RPMI7951 (cell line): ENCODE measurements around the gene EDRF1. TPM values are rescaled to one million over a fixed set of nuclear protein-coding genes. Genes with fewer than 3 reads are reported as not detected.
"Not testable (repeated sequence)": the region's sequence is repeated elsewhere in the genome, so short reads cannot be mapped to it uniquely, and the experiment has no call there.

Experiments
- DNase-seq: peaks from one replicate; pipeline ENCODE4 v3.0.0-alpha.2; 2012; ENCODE audit warnings: low read depth
- total RNA-seq: library from RNA; depleted of rRNA; stranded (reverse); fragments of >200 nt; shearing (Covaris generic); gene quantifications from 2 replicates; pipeline ENCODE4 v1.2.3, GENCODE V29; 2014; rRNA removed

The EDRF1 gene, protein sequence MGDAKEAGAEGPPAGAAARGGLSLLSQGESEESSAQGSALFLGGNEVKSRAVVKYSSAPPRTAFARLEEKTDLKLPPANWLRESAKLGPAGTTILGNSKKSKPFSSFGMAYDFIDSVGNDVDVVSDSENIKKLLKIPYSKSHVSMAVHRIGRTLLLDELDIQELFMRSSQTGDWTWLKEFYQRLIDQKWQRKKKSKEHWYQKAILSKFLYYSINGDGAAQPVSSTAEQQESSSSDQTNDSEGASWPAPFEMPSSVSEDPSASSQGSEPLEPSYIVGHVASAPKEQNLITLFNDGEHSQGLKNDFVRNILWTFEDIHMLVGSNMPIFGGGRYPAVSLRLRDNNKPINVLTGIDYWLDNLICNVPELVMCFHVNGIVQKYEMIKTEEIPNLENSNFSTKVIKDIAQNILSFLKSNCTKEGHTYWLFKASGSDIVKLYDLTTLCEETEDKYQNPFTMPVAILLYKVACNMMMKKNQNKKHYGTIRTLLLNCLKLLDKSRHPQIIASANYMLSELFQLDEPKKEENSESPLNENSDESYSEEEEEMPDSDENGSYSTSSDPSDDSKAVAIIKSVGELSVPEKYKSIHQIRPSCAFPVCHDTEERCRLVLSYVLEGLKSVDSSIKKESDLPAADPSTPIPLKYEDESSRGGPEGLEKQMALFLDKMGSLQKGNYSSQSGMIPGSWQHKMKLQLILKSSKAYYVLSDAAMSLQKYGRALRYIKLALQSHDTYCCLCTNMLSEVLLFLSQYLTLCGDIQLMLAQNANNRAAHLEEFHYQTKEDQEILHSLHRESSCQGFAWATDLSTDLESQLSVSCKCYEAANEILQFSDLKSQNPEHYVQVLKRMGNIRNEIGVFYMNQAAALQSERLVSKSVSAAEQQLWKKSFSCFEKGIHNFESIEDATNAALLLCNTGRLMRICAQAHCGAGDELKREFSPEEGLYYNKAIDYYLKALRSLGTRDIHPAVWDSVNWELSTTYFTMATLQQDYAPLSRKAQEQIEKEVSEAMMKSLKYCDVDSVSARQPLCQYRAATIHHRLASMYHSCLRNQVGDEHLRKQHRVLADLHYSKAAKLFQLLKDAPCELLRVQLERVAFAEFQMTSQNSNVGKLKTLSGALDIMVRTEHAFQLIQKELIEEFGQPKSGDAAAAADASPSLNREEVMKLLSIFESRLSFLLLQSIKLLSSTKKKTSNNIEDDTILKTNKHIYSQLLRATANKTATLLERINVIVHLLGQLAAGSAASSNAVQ
- total RNA-seq, result 15.9 and 17.9 TPM in 2 replicates

DNA sequence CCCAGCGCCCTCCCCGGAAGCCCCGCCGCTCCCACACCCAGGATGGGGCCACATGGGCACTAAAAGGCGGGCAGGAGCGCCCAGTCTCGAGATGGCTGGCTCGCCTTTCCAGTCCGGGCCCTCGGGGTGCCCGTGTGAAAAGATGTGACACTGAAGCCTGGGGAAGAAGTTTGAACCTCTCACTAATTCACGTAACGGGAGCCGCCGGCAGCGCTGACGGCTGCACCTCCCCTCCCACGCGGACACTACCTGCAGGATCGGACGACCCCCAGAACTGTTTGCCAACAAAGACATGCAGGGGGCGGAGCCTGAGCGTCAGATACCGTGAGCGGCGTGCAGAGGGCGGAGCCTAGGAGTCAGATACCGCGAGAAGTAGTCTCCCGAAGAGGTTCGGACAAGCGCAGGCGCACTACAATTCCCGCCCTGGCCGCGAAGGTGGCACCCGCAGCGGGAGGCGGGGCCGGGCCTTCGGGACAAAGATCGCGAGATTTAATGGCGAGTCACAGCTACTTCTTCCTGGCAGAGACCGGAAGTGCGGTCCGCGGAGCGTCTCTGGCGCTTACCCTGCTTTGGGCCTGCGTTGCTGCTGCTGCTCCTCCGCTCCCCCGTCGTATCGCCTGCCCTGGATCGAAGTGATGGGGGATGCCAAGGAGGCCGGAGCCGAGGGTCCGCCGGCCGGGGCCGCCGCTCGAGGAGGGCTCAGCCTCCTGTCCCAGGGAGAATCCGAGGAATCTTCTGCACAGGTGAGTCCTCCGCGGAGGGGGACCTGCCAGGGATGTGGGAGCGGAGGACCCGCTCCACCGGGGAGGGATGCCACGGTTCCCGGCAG is at the start of gene EDRF1:
Gene EDRF1, plus strand, starts transcription at position 537 of the 829 bp plus-strand sequence. Its CDS starts 99 bp downstream, at position 636.
- DNase-seq, result peak; percentile 96

DNA sequence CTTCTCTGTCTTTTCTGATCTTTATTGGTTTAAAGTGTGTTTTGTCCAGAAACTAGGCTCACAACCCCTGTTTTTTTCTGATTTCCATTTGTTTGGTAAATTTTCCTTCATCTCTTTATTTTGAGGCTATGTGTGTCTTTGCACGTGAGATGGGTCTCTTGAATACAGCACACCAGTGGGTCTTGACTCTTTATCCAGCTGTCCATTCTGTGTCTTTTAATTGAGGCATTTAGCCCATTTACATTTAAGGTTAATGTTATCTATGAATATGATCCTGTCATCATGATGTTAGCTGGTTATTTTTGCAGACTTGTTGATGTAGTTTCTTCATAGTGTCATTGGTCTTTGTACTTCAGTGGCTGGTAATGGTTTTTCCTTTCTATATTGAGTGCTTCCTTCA is 46.6 kb upstream of the EDRF1 start:
- no peak for DNase-seq

- no peak for DNase-seq
Observed at GRCh38 chr10:125679436-125679835, 40.1 kb upstream of the EDRF1 start.

DNA sequence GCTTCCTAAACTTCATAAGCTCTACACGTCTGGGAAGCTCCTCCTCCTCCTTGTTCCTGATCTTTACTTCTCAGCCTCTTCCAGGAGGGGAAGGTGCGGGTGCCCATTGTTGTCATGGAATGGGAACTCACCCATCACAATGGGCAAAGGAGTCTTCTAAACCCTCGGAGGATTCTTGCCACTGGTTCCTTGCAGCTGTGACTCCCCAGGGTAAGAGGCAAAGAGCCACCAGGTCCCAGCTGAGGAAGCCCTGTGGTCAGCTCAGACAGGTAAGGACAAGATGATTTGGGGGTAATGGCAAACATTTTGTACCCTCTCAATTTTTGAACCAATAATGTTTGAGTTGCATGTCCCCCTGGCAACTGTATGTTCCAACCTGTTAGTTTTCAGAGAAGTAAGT is 36.4 kb upstream of the EDRF1 start, which contains the start of gene TEX36:
Gene TEX36, minus strand, starts transcription at position 101 of the 400 bp plus-strand sequence. CDS start 174 bp downstream, outside the sequence.
- no peak for DNase-seq

DNA sequence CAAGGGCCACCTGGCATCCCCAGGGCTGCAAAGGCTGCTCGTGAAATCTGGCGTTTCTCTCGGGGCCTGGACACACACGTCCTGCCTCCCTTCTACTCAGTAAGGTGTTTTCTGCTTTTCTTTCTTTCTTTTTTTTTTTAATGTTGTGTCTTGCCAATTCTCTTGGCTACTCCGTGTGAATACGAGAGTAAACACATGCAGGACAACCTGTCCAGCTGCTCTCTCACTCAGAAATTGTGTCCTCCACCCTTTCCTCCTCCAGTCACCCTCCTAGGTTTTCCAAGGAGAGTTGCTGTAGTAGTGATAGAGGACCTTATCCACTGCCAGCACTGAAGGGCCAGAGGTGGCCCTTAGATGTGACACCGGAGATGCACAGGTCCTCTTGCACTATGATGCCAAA is 35.7 kb upstream of the EDRF1 start:
- no peak for DNase-seq

GRCh38 chr10:125684581-125684980 is 34.9 kb upstream of the EDRF1 start:
- no peak for DNase-seq

DNA sequence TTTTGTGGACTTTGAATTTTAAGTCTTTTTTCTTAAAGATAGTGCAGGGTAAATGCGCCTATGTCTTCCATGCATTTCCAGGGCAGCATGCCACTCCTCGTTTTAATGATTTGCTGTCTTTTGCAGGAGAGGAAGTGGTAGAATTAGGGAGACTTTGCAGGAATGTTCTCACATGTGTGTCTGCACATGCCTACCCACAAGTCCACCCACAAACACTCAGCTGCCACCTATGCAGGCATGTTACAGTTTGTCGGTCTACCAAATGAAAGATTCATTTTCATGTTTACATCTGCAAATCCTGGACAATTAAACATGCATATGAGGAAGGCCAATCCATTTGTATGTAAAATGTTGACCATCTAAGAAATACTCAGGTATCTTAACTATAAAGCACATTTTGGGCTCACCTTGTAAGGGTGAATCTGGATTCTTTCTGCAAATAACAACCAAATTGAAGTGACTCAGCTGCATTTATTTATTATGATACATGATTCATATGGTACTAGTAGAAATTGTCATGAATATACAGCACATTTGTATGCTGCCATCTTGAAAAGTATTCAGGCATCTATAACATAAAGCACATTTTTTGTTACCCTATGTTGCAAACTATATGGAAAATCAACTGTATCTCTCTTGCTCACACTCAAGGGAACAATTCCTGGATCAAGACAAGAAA is 31.9 kb upstream of the EDRF1 start:
- no peak for DNase-seq

GRCh38 chr10:125689955-125690569 is 29.4 kb upstream of the EDRF1 start:
- no peak for DNase-seq

- peak; percentile 5 for DNase-seq
Observed at GRCh38 chr10:125691160-125691981, 28.1 kb upstream of the EDRF1 start.

GRCh38 chr10:125692196-125692595 is 27.3 kb upstream of the EDRF1 start:
- DNase-seq, result no peak

- DNase-seq, result peak; percentile 6
Observed at GRCh38 chr10:125692601-125693523, 26.6 kb upstream of the EDRF1 start.

GRCh38 chr10:125693524-125693847 is 26.0 kb upstream of the EDRF1 start:
- no peak for DNase-seq

DNA sequence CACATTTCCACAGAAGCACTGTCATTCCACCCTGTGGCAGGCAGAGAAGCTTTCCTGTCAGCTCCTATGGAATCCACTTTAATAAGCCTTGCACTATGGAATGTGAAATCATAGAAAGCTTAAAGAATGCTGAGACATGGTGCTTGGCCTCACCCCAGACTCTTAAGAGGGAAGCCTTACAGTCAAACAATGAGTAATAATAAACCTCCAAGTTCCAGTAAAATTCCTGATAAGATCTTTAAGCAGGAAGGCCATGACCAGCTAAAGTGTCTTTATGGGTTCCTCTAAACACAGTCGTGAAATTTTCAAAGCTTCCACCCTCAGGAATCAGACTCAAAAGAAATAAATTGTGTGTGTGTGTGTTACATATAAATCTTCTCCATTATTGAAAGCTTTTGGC is 24.6 kb upstream of the EDRF1 start:
- peak; percentile 23 for DNase-seq

DNA sequence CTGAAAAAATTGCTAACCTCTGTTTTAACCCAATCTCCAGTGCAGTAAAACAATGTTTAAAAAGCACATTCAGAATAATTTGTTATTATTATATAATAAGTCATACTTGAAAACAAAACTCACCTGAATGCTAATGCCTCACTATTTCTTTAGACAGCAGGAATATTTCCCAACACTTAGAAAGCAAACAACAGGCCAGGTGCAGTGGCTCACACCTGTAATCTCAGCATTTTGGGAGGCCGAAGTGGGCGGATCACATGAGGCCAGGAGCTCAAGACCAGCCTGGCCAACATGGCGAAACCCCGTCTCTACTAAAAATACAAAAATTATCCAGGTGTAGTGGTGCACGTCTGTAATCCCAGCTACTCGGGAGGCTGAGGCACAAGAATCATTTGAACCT is 22.6 kb upstream of the EDRF1 start:
- DNase-seq, result not testable (repeated sequence)

- DNase-seq, result no peak
Observed at GRCh38 chr10:125698481-125698998, 21.0 kb upstream of the EDRF1 start.

DNA sequence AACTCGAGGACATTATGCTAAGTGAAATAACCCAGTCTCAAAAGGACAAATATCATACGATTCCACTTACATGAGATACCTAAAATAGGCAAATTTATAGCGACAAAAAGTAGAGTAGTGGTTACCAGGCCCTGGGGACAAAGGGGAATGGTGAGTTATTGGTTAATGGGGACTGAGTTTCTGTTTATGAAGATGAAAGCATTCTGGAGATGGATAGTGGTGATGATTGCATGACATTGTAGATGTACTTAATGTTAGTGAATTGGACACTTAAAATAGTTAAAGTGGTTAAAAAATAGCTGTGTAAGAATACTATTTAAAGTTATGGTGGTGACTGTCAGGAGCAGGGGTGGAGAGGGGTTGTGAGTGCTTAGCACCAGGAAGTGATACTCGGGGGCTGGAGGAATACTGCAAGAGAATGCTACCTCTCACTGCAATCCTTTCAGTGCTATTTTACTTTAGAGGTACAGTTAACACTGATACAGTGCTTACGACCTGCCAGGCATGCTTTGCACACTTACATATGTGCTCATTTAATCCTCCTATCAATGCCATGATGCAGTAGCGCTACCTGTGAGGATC is 19.9 kb upstream of the EDRF1 start:
- DNase-seq, result no peak

DNA sequence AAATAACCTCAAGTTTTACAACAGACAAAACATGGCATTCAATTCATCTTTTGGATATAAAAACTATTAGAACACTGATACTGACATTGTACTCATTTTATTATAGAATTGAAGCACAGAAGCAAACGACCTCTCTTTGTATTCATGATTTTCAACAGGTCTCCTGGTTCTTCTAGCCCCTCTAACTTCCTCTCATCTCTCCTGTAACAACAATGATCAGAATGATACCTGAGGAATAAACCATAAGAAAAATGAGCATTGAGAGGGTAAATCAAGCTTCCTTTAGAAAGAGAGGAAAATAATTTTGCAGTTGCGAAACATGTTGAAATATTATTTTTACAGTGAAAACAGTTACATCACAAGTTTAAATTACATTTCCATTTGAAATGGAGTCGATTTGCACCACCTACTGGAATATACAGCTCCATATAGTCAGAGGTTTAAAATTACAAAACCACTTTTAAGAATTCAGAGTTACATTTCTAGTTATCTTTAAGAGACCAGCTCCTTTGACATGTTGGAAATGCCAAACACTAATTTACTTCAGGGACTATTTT is 19.1 kb upstream of the EDRF1 start:
- no peak for DNase-seq
